DMS 273 (cell line): ENCODE data around the gene TYW1B.
"Not testable (repeated sequence)": the region's sequence is repeated elsewhere in the genome, so short reads cannot be mapped to it uniquely, and the experiment has no call there.

Experiments
- DNase-seq: peaks from one replicate; lab custom pipeline; 2025; ENCODE audit not compliant: unreplicated experiment; lab: John Stamatoyannopoulos, UW

Gene TYW1B

DNA sequence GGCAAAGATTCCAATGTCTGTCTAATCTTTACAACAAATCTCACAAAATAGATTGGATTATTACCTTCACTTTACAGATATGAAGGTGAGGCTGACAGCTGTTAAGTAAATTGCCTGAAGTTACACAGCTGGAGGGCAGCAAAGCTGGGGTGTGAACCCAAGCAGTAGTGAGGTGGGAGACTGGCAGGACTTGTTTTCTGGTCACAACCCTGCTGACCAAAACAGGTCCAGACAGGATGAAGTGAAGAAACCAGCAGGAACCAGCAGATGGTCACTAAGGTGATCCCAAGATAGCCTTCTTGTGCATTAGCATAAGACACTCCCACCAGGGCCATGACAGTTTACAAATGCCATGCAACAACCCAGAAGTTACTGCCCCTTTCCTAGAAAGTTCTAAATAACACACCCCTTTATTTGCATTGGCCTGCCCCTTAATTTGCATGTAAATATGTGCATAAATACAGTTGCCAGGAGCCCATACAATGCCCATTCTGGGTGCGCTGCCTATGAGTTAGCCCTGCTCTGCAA, 195.2 kb downstream of the TYW1B start:
- DNase-seq = peak; percentile 95

DNA sequence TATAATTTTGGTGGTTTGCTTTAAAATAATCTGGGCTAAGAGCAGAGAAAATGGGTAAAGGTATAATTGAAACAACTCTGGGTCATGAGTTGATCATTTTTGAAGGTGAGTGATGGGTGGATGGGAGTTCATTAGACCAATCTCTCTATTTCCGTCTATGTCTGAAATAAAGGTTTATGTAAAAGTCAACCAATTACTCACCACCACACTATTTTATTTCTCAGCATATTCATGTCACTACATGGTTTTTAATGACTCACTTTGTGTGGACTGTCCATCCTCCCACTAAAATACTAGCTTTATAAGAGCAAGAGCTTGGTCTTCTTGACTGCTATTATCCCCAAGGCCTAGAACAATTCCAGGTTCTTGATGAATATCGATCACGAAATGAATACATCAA, 199.6 kb downstream of the TYW1B start:
- not testable (repeated sequence) for DNase-seq

DNA sequence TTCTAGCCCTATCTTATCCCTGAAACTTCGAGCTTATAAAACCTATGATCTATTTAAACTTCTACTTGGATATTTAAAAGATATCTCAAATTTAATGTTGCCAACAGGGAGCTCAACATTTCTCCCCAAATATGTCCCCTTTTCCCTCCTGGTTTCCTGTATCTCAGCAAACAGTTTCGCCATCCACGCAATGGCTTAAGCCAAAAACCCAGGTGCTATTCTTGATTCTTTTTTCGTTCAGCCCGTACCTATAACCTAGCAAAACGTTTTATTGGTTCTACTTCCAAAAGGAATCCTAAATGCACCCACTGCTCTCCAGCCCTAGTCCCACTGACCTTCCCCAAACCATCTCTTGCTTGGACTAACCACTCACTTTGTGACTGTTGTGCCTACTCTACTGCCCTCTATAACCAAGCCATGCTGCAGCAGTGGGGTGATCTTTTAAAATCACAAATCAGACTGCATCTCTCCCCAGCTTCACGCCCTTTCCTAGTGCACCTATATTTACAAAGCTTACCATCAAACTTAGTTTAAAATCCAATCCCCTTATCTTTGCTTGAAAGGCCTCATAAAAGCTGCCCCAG, 201.5 kb downstream of the TYW1B start:
- DNase-seq = not testable (repeated sequence)

DNA sequence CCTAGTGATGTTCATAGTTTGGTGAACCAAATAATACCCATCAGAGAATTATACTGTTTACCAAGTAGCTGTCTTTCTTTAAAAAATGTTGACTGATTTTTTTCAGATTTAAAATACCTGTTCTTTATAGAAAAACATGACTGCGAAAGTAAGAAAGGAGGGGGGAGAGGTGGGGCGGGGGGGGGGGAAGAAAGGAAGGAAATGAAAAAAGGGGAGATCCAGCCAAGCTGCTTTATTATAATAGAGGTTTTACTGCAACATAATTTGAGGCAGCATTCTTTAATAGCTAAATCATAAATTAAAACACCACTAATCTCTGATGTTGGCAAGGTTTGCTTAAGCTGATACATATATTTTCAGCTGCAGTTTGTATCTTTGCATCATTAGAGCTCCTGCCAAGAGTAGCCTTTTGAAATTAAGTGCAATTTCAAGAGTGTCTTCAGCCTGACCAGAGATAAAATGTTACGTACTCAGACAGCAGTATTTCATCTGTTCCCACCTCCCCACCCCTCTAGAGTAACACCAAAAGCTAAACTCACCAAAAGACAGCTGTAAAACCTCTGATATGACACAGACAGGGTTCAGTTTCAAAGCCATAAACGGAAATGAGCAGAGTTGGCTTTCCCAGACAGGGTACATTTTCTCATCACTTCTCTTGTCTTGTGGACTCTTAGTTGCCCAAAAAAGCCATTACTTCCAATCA, 202.1 kb downstream of the TYW1B start:
- not testable (repeated sequence) for DNase-seq

DNA sequence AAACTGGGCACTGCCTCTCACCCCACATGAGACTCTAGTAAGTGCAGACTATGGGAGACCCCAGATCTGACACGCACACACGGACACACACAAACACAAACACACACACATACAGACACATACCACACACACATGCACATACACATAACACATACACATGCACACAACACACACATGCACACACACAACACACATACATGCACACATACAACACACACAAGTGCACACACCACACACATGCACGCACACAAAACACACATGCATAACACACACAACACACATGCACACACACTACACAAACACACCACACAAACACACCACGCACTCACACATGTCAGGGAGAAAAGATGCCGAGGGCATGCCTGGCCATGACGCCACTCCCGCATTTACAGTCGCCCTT, 205.5 kb downstream of the TYW1B start:
- no peak for DNase-seq

DNA sequence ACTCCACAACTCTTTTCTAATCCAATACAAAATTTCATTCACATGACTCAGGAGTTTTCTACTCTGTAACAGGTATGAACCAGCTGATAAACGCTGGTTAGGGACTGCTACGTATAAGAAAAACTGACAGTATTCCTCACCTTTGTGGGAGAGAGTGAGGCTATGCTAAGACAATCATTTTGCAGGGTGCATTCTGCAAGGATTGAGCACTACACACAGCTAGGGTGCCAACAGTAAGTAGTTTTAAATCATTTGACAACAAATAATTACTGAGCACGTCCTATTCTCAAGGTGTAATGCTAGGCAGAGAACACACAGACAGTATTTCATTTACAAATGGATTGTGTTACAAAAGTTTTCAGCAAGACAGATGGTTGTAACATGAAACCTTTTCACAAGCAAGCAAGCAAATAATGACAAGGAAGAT, 206.2 kb downstream of the TYW1B start:
- peak; percentile 42 for DNase-seq

DNA sequence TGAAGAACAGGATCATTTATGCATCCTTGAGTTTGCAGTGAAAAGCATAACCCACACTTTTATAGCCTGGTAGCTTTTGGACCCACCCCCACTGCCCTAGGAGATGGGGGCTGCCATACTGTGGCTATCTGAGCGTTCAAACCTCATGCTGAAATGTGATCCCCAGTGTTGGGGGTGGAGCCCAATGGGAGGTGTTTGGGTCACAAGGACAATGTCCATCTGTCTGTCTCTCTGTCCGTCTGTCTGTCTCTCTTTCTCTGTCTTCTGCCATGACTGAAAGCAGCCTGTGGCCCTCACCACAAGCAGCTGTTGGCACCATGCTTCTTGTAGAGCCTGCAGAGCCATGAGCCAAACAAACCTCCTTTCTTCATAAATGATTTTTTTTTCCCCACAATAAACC, 207.1 kb downstream of the TYW1B start:
- peak; percentile 76 for DNase-seq

DNA sequence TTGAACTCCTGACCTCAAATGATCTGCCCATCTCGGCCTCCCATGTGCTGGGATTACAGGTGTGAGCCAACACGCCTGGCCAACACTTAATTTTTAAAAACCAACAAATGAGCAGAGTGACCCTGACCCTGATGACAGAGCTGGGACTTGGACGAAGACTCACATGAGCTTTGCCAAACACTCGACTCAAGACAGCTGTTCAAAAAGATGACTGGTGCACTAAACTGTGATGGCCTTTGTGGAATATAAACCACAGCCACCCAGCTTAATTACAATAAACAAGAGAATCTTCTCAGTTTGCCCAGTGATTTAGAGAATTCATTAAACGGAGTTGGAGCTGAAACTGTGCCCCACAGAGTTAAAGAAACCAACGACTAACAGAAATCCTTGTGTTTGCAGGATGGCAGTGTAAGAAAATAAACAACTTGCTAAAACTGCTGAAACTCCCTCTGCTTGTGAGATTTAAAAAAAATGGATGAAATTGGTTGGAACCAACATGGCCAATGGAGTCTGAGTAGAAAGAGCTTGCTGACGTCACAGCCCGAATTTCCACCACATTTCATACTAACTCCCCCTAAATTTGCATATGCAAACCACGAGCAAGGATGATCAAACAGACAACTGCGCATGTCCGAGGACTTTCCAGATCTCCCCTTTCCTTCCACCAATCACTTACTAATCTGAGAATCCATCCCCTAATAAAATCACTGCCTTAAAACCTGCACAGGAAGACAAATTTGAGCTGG, 209.4 kb downstream of the TYW1B start:
- DNase-seq = peak; percentile 27

DNA sequence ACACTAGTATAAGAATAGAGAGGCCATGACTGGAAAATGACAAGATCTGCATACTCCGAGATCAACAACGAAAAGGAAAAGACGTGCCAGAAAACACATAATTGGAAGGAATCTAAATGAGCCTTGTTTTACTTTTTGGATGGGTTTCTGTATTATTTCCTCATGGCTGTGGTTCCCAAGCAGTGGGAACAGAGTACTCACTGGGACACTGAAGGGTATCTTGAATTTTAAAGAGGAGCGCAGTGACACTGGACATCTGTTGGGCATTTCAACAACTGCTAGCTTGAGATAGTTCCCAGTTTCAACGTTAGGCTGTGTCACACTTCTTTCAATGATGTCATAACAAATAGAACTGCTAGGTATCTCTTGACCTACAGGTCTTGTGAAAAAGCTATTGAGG, 218.2 kb downstream of the TYW1B start:
- not testable (repeated sequence) for DNase-seq

DNA sequence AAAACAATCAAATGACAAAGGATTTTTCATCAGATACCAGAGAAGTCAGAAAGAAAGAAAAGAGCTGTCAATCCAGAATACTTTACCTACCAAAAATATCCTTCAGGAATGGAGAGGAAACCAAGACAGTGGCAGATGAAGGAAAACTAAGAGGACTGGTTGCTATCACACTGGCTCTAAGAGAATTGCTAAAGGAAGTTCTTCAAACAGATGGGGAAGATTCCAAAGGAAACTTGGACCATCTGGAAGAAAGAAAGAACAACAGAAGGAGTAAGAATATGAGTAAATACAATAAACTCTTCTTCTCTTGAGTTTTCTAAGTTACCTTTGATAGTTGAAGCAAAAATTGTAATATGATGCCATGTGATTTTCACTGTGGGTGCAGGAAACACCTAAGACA, 220.0 kb downstream of the TYW1B start:
- DNase-seq = peak; percentile 34

DNA sequence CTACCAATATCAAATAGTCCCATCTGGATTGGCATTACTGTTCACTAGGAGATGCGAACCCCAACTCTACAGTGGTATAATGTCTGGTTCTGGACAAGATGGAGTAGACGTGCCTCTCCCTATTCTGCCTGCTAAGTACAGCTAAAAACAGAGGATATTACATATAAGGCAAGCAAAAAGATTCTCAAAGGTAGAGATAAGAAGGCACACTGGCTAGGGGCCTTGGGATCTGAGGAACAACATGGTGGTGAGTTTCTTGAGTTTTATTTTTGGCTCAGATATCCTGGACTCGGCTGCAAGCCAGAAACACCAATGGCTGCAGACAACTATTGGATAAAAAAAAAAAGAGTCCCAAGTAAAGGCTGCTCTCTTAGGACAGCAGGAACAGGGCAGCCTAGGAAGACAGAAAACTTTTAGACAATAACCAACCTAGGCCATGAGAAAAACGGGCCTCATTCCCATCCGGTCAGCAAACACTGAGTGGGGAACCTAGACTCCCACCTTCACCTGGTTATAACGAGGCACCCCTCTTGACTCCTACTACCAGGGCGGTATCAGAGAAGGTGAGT, 222.1 kb downstream of the TYW1B start:
- not testable (repeated sequence) for DNase-seq

DNA sequence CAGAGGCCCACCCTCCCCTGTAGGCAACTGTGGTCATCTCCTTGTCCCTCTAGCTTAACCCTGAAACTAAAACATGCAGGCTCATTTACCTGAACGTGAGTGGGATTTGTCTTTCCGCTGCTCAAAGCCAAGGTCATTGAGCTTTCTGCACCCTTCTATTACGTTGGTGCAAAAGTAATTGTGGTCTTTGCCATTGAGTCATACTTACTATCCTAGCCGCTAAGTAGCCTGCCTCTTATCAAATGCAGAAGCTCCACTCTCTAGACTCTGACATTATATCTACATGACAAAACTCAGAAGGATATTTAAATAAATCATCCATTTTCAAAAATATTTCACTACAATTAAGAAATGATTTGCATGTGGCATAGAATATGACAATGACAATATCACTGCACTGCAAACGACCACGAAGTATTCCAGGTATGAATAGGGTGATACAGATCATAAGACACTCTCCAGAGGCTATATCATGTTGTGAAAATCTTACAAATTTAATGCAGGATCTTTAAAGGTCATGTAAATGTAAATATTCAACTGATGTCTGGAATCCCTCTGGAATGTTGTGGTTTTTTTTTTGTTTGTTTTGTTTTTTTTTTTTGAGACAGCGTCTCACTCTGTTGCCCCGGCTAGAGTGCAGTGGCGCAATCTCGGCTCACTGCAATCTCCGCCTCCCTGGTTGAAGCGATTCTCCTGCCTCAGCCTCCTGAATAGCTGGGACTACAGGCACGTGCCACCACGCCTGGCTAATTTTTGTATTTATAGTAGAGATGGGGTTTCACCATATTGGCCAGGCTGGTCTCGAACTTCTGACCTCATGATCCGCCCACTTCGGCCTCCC, 223.0 kb downstream of the TYW1B start:
- DNase-seq = not testable (repeated sequence)

DNA sequence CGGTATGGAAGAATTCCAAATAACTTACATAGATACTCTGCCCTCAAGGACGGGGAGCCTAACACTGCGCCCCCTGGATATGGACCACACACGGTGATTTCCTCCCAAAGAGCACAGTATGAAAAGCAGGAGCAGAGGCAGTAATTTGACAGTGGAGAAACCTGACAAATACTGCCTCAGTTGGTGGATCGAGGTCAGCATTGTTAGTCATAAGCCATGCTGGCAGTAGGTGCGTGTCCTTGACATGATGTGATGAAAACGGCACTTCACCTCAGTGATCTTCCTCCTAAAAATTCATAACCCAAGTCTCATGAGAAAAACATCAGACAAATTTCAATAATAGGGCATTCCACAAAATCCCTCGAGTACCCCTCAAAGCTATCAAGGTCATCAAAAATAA, 224.5 kb downstream of the TYW1B start:
- not testable (repeated sequence) for DNase-seq

DNA sequence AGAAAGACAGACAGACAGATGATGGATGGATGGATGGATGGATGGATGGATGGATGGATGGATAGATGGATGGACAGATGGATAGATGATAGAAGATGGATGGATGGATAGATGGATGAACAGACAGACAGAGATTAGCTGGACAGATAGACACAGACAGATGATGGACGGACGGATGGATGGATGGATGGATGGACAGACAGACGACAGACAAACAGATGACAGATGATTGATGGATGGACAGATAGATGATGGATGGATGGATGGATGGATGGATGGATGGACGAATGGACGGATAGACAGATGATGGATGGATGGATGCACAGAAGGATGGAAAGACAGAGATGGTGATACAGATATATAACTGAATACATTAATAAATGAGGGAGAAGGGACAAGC, 224.9 kb downstream of the TYW1B start:
- no peak for DNase-seq

DNA sequence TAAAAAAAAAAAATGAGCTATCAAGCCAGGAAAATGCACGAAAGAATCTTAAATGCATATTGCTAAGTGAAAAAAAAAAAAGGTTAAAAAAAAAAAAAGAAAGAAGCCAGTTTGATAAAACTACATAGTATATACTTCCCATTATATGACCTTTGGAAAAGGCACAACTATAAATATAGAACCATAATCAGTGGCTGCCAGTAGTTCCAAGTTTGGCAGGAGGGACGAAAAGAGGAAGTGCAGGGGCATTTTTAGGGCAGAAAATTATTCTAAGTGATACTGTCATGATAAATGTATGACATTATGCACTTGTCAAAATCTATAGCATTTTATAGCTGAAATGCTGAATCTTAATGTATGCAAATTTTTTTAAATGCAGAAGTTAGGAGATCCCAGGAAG, 226.3 kb downstream of the TYW1B start:
- DNase-seq = not testable (repeated sequence)

DNA sequence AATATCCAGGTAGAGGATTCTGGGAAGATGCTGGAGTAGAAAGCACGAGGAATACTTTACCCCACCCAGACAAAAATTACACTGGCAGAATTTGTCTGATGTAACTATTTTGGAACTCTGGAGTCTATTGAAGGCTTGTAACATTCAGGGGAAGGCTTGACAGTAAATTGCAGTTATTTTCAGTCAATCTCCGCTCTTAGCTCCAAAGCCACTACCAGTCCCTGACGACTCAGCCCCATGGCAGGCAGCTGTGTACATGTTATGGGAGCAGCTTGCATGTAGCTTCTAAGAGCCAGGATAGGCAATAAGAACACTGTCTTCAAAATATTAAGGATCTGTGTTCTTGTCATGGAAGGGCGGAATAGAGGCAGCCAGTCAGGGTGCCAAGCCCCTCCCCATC, 238.0 kb downstream of the TYW1B start:
- not testable (repeated sequence) for DNase-seq

DNA sequence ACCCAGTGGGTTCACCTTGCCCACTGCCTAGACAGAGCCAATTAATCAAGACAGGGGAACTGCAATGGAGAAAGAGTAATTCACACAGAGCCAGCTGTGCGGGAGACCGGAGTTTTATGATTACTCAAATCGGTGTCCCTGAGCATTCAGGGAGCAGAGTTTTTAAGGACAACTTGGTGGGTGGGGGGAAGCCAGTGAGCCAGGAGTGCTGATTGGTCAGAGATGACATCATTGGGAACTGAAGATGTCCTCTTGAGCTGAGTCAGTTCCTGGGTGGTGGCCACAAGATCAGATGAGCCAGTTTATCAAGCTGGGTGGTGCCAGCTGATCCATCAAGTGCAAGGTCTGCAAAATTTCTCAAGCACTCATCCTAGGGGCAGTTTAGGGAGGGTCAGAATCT, 240.7 kb downstream of the TYW1B start:
- not testable (repeated sequence) for DNase-seq

DNA sequence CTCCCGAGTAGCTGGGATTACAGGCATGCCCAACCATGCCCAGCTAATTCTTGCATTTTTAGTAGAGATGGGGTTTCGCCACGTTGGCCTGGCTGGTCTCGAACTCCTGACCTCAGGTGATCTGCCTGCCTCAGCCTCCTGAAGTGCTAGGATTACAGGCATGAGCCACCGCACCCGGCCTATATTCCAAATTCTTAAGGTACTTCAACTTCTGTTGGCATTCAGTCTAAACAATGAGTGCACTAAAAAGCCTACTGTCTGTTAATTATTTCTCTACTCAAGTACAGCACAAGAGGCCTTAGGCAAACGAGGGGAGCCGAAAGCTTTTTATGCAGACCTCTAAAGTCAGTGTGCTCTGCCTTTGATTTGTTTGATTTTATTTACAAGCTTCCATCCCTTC, 243.4 kb downstream of the TYW1B start:
- not testable (repeated sequence) for DNase-seq

DNA sequence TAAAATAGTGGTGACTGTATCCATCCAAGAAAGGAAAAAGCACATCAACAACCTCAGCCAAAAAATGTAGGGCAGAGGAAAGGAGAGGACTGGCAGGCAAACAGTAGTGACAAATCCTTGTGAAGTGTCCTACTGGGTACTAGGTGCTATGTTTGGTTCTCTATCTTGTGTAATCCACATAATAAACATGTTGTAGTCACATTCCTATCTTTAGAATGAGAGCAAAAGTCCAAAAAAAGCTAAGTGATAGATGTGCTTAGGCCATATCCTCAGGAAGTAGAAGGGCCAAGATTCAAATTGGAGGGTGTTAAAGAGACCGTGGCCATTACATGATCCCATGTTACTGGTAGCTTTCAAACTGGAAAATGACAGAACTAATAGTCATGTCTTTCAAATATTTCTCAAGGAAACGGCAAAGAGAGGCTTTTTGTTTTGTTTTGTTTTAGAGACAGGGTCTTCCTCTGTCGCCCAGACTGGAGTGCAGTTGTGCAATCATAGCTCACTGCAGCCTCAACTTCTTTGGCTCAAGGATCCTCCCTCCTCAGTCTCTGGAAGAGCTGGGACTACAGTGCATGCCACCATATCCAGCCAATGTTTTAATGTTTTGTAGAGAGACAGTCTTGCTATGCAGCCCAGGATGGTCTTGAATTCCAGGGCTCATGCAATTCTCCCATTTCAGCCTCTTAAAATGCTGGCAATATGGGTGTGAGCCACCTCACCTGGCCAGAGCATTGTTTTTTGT, 244.2 kb downstream of the TYW1B start:
- not testable (repeated sequence) for DNase-seq
